Stimulated activated CD4-positive, alpha-beta T cell treated with anti-CD3 and anti-CD28 coated beads, Interleukin-2, amount 100 ng/mL, for 48 hours (primary cell): ENCODE data around the gene EXOSC5.
"Not testable (repeated sequence)": the region's sequence is repeated elsewhere in the genome, so short reads cannot be mapped to it uniquely, and the experiment has no call there.

Experiments
- DNase-seq, 2 donors: peaks; one replicate each; pipeline ENCODE4 v3.0.0-alpha.2; 2020

EXOSC5 gene

GRCh38 chr19:41426116-41426841 is 29.1 kb upstream of the EXOSC5 start:
- DNase-seq, result no peak

- DNase-seq, result no peak
Observed at GRCh38 chr19:41425174-41426115, 28.3 kb upstream of the EXOSC5 start.

- DNase-seq, result no peak
Observed at GRCh38 chr19:41424335-41425173, 27.4 kb upstream of the EXOSC5 start.

- DNase-seq, result no peak
Observed at GRCh38 chr19:41422955-41423354, 25.8 kb upstream of the EXOSC5 start.

- no peak for DNase-seq
Observed at GRCh38 chr19:41422456-41422855, 25.3 kb upstream of the EXOSC5 start.

- no peak for DNase-seq
Observed at GRCh38 chr19:41421973-41422372, 24.8 kb upstream of the EXOSC5 start.

DNA sequence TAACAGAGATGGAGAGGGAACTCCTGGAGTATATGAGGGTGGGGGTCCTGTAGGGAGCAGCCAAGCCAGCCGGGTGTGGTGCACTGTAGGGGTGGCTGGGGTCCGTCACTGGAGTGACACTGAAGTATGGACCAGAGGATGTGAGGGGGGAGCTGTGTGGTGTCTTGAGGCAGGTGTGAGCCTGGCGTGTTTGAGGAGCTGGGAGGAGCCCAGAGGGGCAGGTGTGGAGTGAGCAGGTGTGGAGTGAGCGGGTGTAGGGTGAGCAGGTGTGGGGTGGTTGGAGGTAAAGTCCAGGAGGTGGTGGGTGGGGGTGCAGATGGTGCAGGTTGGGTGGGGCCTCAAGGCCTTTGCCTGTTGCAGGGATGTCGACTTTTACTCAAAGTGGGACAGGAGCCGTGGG is 24.2 kb upstream of the EXOSC5 start:
- no peak for DNase-seq

GRCh38 chr19:41420101-41420880 is 23.1 kb upstream of the EXOSC5 start:
- no peak for DNase-seq

DNA sequence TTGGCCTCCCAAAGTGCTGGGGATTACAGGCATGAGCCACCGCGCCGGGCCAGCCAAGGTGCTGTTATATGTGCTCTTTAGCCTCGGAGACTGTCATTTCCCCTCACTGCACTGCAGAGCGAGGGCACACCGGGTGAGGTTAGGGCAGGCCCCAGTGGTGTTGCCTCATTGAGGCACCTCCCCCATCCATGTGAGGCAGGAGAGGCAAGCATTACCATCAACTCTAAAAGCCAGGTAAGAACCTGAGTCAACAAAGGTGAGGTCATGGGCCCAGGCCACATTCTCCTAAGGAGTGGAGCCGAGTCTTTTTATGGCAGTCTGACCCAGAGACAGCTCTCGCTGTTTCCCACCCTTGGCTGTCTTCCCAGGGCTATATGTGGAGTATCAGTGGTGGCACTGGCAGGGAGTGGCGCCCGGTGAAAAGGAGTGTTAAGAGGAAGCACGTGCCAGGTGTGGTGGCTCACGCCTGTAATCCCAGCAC is 19.1 kb upstream of the EXOSC5 start:
- no peak for DNase-seq

DNA sequence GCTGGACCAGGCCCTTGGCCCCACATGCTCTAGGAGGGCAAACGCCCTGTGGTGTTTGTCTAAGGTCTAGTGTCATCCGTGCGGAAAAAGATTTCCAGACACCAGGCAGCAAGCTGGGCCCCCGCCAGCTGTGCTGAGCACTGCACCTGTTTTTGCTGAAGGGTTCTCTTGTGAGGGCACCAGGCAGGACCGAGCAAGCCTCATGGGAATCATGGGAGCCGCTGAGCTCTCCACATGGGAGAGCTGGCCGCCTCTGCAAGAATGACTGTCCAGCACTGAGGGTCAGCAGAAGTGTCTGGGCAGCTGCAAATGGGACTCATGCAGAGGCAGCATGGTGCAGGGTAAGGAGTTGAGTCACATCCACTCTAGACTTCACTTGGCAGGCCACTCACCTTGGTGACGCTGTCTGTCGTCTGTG is 18.0 kb upstream of the EXOSC5 start:
- DNase-seq, result no peak

GRCh38 chr19:41414461-41414860 is 17.3 kb upstream of the EXOSC5 start:
- no peak for DNase-seq

- no peak for DNase-seq
Observed at GRCh38 chr19:41413947-41414346, 16.8 kb upstream of the EXOSC5 start.

- DNase-seq, result no peak
Observed at GRCh38 chr19:41412953-41413352, 15.8 kb upstream of the EXOSC5 start.

DNA sequence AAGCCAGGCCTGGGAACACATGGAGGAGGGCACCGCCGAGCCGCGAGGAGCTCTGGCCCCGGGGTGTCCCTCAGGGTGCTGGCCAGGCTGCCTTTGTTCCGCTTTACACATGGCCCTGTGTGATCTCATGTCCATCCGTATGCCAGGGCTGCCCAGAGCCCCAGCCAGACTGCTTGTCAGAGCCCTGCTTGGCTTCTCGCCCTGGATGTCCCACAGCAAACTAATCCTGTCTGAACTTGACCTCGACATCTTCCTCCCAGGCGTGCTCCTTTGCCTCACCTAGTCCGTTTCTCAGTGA is 14.8 kb upstream of the EXOSC5 start:
- DNase-seq, result no peak

DNA sequence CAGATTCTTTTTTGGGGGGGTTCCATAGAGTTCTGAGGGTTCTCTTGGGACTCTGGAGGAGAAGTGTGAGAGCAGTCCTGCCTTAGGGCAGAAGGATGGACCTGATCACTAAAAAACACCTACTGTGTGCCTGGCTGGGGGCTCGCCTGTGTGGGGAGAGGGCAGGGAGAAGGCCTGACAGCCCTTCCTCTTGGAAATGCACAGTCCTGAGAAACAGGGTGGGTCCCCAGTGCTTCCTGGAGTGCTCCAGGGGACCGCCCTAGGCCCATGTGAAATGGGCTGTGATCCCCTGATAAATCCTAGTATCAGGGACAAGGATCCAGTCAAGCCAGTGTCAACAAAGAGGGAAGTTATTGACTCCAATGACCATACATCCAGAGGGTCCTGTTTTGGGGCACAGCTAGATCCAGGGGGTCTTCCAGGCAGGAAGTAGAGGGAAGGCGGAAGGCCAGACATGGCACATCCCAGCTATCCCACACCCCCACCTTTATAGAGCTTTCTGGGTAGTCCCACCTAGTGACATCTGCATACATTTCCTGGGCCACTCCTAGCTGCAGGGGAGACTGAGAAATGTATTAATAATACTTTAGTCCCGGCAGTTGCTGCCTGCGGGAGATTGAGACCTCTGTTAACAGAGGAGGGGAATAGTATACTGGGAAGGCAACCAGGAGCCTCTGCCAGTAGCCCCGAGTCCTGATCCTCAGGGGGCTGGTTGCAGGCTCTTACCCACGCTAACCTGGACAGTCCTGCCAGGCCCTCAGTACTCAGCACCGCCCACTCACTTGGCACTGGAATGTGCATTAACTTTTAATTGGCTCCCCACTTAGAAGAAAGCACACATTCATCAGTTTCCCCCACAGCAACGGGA is 14.2 kb upstream of the EXOSC5 start:
- no peak for DNase-seq

DNA sequence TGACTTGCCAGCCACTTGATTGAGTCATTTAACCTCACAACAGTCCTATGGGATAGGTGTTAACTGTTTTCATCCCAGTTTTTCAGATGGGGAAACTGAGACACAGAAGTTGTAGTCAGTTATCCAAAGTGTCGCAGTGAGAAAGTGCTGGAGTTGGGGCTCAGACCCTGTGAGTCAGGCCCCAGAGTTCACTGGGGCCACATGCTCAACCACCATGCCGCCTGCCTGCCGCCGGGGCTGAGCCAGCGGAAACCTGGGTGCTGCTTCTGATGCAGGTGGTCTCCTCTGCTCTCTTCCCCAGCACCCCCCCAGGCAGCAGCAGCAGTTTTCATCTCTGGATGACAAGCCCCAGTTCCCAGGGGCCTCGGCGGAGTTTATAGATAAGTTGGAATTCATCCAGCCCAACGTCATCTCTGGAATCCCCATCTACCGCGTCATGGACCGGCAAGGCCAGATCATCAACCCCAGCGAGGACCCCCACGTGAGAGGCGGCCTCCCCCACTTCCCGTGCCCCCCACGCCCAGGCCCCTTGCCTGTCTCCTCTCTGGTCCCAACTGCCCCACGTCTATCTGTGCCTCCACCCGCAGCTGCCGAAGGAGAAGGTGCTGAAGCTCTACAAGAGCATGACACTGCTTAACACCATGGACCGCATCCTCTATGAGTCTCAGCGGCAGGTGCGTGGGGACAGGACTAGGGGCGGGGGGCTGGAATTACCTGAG is 13.3 kb upstream of the EXOSC5 start:
- DNase-seq, result no peak

DNA sequence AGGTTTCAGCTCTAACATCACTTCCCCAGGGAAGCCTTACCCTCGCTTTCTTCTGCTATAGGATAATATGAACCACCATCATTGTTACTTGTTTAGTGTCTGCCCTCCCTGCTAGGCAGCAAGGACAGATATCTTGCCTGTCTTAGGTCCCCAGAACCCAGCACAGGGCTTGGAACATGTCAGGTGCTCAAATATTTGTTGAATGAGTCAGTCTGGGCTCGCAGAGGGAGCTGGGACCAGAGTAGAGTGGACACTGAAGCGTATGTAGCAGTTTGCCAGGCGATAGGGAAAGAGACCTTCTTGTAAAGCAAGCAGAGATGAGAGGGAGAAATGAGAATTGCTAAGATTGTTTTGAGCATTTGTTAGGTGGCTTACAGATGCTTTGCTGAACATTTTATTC is 12.1 kb upstream of the EXOSC5 start:
- no peak for DNase-seq

DNA sequence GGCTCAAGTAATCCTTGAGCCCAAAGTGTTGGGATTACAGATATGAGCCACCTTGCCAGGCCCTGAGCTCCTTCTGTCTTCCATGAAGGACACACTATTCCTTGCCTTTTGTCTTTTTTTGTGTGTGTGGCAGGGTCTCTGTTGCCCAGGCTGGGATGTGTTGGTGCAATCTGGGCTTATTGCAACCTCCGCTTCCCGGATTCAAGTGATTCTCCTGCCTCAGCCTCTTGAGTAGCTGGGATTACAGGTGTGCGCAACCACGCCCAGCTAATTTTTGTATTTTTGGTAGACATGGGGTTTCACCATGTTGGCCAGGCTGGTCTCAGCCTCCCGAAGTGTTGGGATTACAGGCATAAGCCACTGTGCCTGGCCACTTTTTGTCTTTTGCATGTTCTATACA is 11.7 kb upstream of the EXOSC5 start:
- not testable (repeated sequence) for DNase-seq

DNA sequence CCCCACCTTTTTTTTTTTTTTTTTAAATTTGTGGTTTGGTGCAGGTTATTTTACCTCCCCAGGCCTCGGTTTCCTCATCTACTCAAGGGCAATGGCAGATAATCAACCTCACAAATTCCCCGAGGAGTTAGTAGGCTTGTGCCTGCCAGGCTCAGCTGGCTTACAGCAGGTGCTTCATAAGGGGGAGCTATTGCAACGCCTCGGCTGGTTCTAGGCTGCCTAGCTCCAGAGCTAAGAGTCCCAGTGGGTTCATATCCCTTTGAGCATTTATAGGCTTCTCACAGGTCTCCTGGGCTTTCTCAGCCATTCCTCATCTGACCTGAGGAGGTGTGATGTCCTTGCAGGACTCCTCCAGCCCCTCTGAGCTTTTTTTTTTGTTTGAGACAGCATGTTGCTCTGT is 11.1 kb upstream of the EXOSC5 start:
- no peak for DNase-seq

DNA sequence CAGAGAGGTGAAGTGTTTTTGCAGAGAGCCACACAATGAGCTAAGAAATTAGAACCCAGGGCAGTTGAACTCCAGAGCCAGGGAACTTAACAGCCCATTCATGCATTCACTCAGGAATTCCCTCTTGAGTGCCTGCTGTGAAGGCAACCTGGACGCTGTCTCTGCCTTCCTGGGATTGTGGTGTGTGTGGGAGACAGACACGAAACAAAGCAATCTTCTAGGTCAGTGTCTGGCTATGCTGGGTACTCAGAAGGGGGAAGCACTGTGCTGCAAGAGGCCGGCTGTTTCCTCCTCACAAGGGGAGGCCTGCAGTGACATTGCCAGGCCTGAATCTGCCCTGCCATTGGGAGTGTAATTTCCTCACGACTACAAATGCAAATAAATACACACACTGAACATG is 10.1 kb upstream of the EXOSC5 start:
- no peak for DNase-seq

DNA sequence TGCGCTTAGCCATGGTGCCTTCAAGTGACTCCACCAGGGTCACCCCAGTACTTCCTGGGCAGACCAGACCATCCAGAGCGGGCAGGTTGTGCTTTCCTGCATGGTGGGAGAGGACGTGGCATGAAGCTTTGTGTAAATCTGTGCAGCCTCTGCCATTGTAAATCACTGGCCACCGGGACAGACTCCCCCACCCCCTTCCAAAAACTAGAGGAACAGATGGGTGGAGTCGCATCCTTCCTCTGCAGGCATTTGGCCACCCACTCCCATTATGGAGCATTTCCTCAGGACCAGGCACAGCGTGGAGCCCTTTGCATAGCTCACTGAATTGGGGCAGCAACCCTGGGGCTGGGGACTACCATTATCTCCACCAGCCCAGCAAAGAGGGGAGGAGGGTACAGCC is 8.6 kb upstream of the EXOSC5 start:
- no peak for DNase-seq
